Upper lobe of left lung (tissue), 4 donors: ENCODE measurements around the gene RPGRIP1L.
"Not testable (repeated sequence)": the region's sequence is repeated elsewhere in the genome, so short reads cannot be mapped to it uniquely, and the experiment has no call there.

ENCODE experiments used
- CTCF ChIP-seq, 6 experiments: fragments of 450-650 bp in 4 of 6; fragments of 200-600 bp in 2 of 6; sonication (generic) in 2 of 6; IDR thresholded peaks; one replicate each; pipeline ENCODE4 v1.5.1; 2016 to 2019; ENCODE audit warnings: antibody characterized with exemption in 6 of 6
- POLR2AphosphoS5 ChIP-seq, 2 donors: sonication (generic); formaldehyde crosslinking; IDR thresholded peaks; one replicate each; pipeline ENCODE4 v1.5.1; 2017; ENCODE audit warnings: antibody characterized with exemption in 2 of 2

- TF ChIP-seq CTCF, POLR2AphosphoS5 (IDR thresholded peaks at IDR 0.05): not testable (repeated sequence)
Observed at GRCh38 chr16:53685334-53685733, 18.3 kb downstream of the RPGRIP1L start.
